DND-41 (cell line): ENCODE results near the gene EGR1.

ENCODE experiments used
- ATAC-seq: fragments of 200-7000 bp; cut with Tn5 transposase; 3 replicates; pipeline ENCODE4 v1.9.1; 2021; ENCODE audit warnings: low read depth; ENCODE audit not compliant: insufficient read depth
- DNase-seq: peaks from one replicate; pipeline ENCODE4 v3.0.0-alpha.2; 2020
- H2AFZ ChIP-seq: 2 replicates; pipeline ENCODE4 v1.6.0; 2012; ENCODE audit warnings: low read depth, low read length
- H3K27ac ChIP-seq: 2 replicates; pipeline ENCODE4 v1.5.1; 2012; ENCODE audit warnings: low read length, inconsistent platforms
- H3K27me3 ChIP-seq: fragments of 200-600 bp; sonication (generic); 2 replicates; pipeline ENCODE4 v1.6.0; 2012; ENCODE audit warnings: low read length, mild to moderate bottlenecking, inconsistent platforms; ENCODE audit not compliant: insufficient read depth, poor library complexity
- H3K36me3 ChIP-seq: 2 replicates; pipeline ENCODE4 v1.5.1; 2012; ENCODE audit warnings: low read length, inconsistent platforms; ENCODE audit not compliant: insufficient read depth
- H3K4me1 ChIP-seq: 2 replicates; pipeline ENCODE4 v1.5.1; 2012; ENCODE audit warnings: mild to moderate bottlenecking, low read length; ENCODE audit not compliant: insufficient read depth
- H3K4me2 ChIP-seq: 2 replicates; pipeline ENCODE4 v1.6.0; 2012; ENCODE audit warnings: mild to moderate bottlenecking, moderate library complexity, low read length, inconsistent platforms; ENCODE audit not compliant: insufficient read depth
- H3K4me3 ChIP-seq, 2 experiments: fragments of 200-600 bp in 1 of 2; shearing (Covaris generic) in 1 of 2; 2 replicates each; pipeline ENCODE4 v1.5.1; 2012 to 2016; ENCODE audit warnings: inconsistent platforms in 2 of 2, low read length in 2 of 2, mild to moderate bottlenecking in 2 of 2, low read depth in 1 of 2, moderate library complexity in 1 of 2
- H3K79me2 ChIP-seq: 2 replicates; pipeline ENCODE4 v1.6.0; 2012; ENCODE audit warnings: low read length, inconsistent platforms; ENCODE audit not compliant: insufficient read depth
- H3K9ac ChIP-seq: 2 replicates; pipeline ENCODE4 v1.6.0; 2012; ENCODE audit warnings: low read depth, mild to moderate bottlenecking, inconsistent platforms, low read length, moderate library complexity
- H3K9me3 ChIP-seq: 2 replicates; pipeline ENCODE4 v1.5.1; 2012; ENCODE audit warnings: low read length, moderate library complexity, mild to moderate bottlenecking, inconsistent platforms; ENCODE audit not compliant: insufficient read depth, severe bottlenecking
- H4K20me1 ChIP-seq: 2 replicates; pipeline ENCODE4 v1.6.0; 2012; ENCODE audit warnings: low read length; ENCODE audit not compliant: insufficient read depth
- EZH2 ChIP-seq: IDR thresholded peaks from 3 replicates; pipeline ENCODE4 v1.6.1; 2012; ENCODE audit warnings: borderline replicate concordance, low read depth, mild to moderate bottlenecking, moderate library complexity, low read length, inconsistent platforms; ENCODE audit not compliant: severe bottlenecking
- TF ChIP-seq, protein P1 (sequence below): IDR thresholded peaks from 2 replicates; pipeline ENCODE4 v1.5.1; 2012; ENCODE audit warnings: borderline replicate concordance, low read length, moderate library complexity, mild to moderate bottlenecking; ENCODE audit not compliant: poor library complexity, severe bottlenecking; ENCODE audit errors: extremely low read depth

The EGR1 gene

GRCh38 chr5:138466125-138466899 lies 1.0 kb downstream of the EGR1 start:
- Histone ChIP-seq H3K79me2 (peaks cover 20% of the 10 kb centered on the region), H3K36me3 (peaks cover 19% of the 10 kb centered on the region), H3K4me1 (peaks cover 42% of the 10 kb centered on the region), H2AFZ (no peak overlapping the region), H3K9ac (peak overlapping the region; percentile 71), H3K27ac (peak overlapping the region; percentile 66; the same call in 1 of the 2 replicates), H3K27me3 (no peaks in the 10 kb centered on the region), H3K4me2 (peak overlapping the region; percentile 97), H3K9me3 (no peaks in the 10 kb centered on the region), H3K4me3 (peak overlapping the region; percentile 52 to 60), H4K20me1 (peaks cover 32% of the 10 kb centered on the region)
- ATAC-seq (no peak), DNase-seq (no peak)
- TF ChIP-seq, protein P1, sequence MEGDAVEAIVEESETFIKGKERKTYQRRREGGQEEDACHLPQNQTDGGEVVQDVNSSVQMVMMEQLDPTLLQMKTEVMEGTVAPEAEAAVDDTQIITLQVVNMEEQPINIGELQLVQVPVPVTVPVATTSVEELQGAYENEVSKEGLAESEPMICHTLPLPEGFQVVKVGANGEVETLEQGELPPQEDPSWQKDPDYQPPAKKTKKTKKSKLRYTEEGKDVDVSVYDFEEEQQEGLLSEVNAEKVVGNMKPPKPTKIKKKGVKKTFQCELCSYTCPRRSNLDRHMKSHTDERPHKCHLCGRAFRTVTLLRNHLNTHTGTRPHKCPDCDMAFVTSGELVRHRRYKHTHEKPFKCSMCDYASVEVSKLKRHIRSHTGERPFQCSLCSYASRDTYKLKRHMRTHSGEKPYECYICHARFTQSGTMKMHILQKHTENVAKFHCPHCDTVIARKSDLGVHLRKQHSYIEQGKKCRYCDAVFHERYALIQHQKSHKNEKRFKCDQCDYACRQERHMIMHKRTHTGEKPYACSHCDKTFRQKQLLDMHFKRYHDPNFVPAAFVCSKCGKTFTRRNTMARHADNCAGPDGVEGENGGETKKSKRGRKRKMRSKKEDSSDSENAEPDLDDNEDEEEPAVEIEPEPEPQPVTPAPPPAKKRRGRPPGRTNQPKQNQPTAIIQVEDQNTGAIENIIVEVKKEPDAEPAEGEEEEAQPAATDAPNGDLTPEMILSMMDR: no peak
- no peak for TF ChIP-seq EZH2

DNA sequence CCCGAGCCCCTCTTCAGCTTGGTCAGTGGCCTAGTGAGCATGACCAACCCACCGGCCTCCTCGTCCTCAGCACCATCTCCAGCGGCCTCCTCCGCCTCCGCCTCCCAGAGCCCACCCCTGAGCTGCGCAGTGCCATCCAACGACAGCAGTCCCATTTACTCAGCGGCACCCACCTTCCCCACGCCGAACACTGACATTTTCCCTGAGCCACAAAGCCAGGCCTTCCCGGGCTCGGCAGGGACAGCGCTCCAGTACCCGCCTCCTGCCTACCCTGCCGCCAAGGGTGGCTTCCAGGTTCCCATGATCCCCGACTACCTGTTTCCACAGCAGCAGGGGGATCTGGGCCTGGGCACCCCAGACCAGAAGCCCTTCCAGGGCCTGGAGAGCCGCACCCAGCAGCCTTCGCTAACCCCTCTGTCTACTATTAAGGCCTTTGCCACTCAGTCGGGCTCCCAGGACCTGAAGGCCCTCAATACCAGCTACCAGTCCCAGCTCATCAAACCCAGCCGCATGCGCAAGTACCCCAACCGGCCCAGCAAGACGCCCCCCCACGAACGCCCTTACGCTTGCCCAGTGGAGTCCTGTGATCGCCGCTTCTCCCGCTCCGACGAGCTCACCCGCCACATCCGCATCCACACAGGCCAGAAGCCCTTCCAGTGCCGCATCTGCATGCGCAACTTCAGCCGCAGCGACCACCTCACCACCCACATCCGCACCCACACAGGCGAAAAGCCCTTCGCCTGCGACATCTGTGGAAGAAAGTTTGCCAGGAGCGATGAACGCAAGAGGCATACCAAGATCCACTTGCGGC lies 1.8 kb downstream of the EGR1 start:
- no peak for DNase-seq
- Histone ChIP-seq H3K27me3 (no peaks in the 10 kb centered on the region), H4K20me1 (peaks cover 32% of the 10 kb centered on the region), H3K36me3 (peaks cover 19% of the 10 kb centered on the region), H2AFZ (no peak overlapping the region), H3K4me3 (peak overlapping the region in 1 of 2 experiments; percentile 60; a peak in 3 of 4 replicates), H3K79me2 (peaks cover 20% of the 10 kb centered on the region), H3K9ac (peak overlapping the region; percentile 71; the same call in 1 of the 2 replicates), H3K9me3 (no peaks in the 10 kb centered on the region), H3K4me2 (peak overlapping the region; percentile 97), H3K27ac (no peak overlapping the region), H3K4me1 (peaks cover 42% of the 10 kb centered on the region)
- no peak for TF ChIP-seq EZH2
- TF ChIP-seq, protein P1: no peak
- no peak for ATAC-seq

GRCh38 chr5:138467711-138468132 lies 2.4 kb downstream of the EGR1 start:
- ATAC-seq (no peak), DNase-seq (no peak)
- H3K27ac ChIP-seq: no peak overlapping the region
- H4K20me1 ChIP-seq: peaks cover 32% of the 10 kb centered on the region
- H3K4me2 ChIP-seq: peak overlapping the region; percentile 97
- H3K79me2 ChIP-seq: peaks cover 20% of the 10 kb centered on the region
- H3K9ac ChIP-seq: peak overlapping the region; percentile 71; the same call in 1 of the 2 replicates
- TF ChIP-seq, protein P1: no peak
- TF ChIP-seq EZH2: no peak
- no peak overlapping the region for H2AFZ ChIP-seq
- no peaks in the 10 kb centered on the region for H3K27me3 ChIP-seq
- H3K4me1 ChIP-seq: peaks cover 42% of the 10 kb centered on the region
- H3K4me3 ChIP-seq: peak overlapping the region in 1 of 2 experiments; percentile 60; a peak in 2 of 4 replicates
- H3K36me3 ChIP-seq: peaks cover 19% of the 10 kb centered on the region
- no peaks in the 10 kb centered on the region for H3K9me3 ChIP-seq
